Glutamatergic neuron (in vitro differentiated cells): ENCODE data around the gene PSD4. TPM values are rescaled to one million over a fixed set of nuclear protein-coding genes. Genes with fewer than 3 reads are reported as not detected.
A peak's percentile ranks its signal among the peaks of the same experiment; 100 is the strongest.

Experiments
- DNase-seq: peaks from one replicate; pipeline ENCODE4 v3.0.0; 2022
- H3K27ac Mint-ChIP-seq: one replicate; pipeline ENCODE4 v1.8.0; 2020; ENCODE audit warnings: mild to moderate bottlenecking, mixed read lengths, inconsistent platforms; ENCODE audit not compliant: unreplicated experiment
- H3K27me3 Mint-ChIP-seq: one replicate; pipeline ENCODE4 v1.8.0; 2020; ENCODE audit warnings: mild to moderate bottlenecking, moderate library complexity, mixed read lengths, inconsistent platforms; ENCODE audit not compliant: unreplicated experiment
- H3K36me3 Mint-ChIP-seq: one replicate; pipeline ENCODE4 v1.8.0; 2020; ENCODE audit warnings: mild to moderate bottlenecking, mixed read lengths, inconsistent platforms; ENCODE audit not compliant: unreplicated experiment
- H3K4me1 Mint-ChIP-seq: one replicate; pipeline ENCODE4 v1.8.0; 2020; ENCODE audit warnings: mild to moderate bottlenecking, low read depth, mixed read lengths, inconsistent platforms; ENCODE audit not compliant: unreplicated experiment
- H3K4me3 Mint-ChIP-seq: one replicate; pipeline ENCODE4 v1.8.0; 2020; ENCODE audit warnings: mild to moderate bottlenecking, mixed read lengths, inconsistent platforms; ENCODE audit not compliant: unreplicated experiment
- H3K9me3 Mint-ChIP-seq: one replicate; pipeline ENCODE4 v1.8.0; 2020; ENCODE audit warnings: mild to moderate bottlenecking, moderate library complexity, mixed read lengths, inconsistent platforms; ENCODE audit not compliant: unreplicated experiment
- CTCF ChIP-seq: fragments of 200-600 bp; sonication (generic); IDR thresholded peaks from one replicate; pipeline ENCODE4 v1.5.0; 2021; ENCODE audit not compliant: partially characterized antibody, unreplicated experiment
- total RNA-seq: library from RNA; stranded (reverse); fragmentation: NEBNext Ultra II Directional; extraction: Animal tissue kit (Norgen Biotek cat#: 25700); gene quantifications from one replicate; pipeline ENCODE4 v1.2.1, GENCODE V29; 2021; ENCODE audit not compliant: unreplicated experiment

The PSD4 gene
- total RNA-seq, 1 donor from 2014 or later, result 1.2 TPM

GRCh38 chr2:113245276-113245711, 71.5 kb downstream of the PSD4 start:
- no peak for DNase-seq
- peaks cover 3% of the 10 kb centered on the region for H3K9me3 Mint-ChIP-seq
- TF ChIP-seq CTCF, result no peak
- no peak overlapping the region for H3K27ac Mint-ChIP-seq
- H3K4me3 Mint-ChIP-seq, result no peak overlapping the region
- H3K4me1 Mint-ChIP-seq, result peaks cover 2% of the 10 kb centered on the region
- H3K27me3 Mint-ChIP-seq, result peaks cover 5% of the 10 kb centered on the region
- H3K36me3 Mint-ChIP-seq, result peaks cover 7% of the 10 kb centered on the region

- Mint-ChIP-seq H3K4me1 (peaks cover 2% of the 10 kb centered on the region), H3K27ac (no peak overlapping the region)
- no peak for DNase-seq
These were observed 72.8 kb downstream of the PSD4 start for GRCh38 chr2:113246606-113247005.

GRCh38 chr2:113248997-113249770, 75.4 kb downstream of the PSD4 start:
- peaks cover 2% of the 10 kb centered on the region for H3K27me3 Mint-ChIP-seq
- no peak overlapping the region for H3K4me3 Mint-ChIP-seq
- no peak overlapping the region for H3K27ac Mint-ChIP-seq
- TF ChIP-seq CTCF, result peak; percentile 94
- H3K36me3 Mint-ChIP-seq, result no peaks in the 10 kb centered on the region
- no peaks in the 10 kb centered on the region for H3K9me3 Mint-ChIP-seq
- DNase-seq, result peak; percentile 83
- peaks cover 2% of the 10 kb centered on the region for H3K4me1 Mint-ChIP-seq

More at GRCh38 chr2:113246606-113247005, 72.8 kb downstream of the PSD4 start:
- TF ChIP-seq CTCF, result no peak
- H3K27me3 Mint-ChIP-seq, result peaks cover 2% of the 10 kb centered on the region
- H3K36me3 Mint-ChIP-seq, result peaks cover 7% of the 10 kb centered on the region
- H3K4me3 Mint-ChIP-seq, result no peak overlapping the region
- H3K9me3 Mint-ChIP-seq, result no peaks in the 10 kb centered on the region

GRCh38 chr2:113251118-113251517, 77.3 kb downstream of the PSD4 start:
- no peak for TF ChIP-seq CTCF
- DNase-seq, result no peak
- no peak overlapping the region for H3K27ac Mint-ChIP-seq
- no peaks in the 10 kb centered on the region for H3K4me1 Mint-ChIP-seq
- peaks cover 2% of the 10 kb centered on the region for H3K27me3 Mint-ChIP-seq
- no peaks in the 10 kb centered on the region for H3K36me3 Mint-ChIP-seq
- no peaks in the 10 kb centered on the region for H3K9me3 Mint-ChIP-seq
- no peak overlapping the region for H3K4me3 Mint-ChIP-seq

- no peak overlapping the region for H3K4me3 Mint-ChIP-seq
- no peak overlapping the region for H3K27ac Mint-ChIP-seq
- TF ChIP-seq CTCF, result no peak
- no peaks in the 10 kb centered on the region for H3K9me3 Mint-ChIP-seq
- peaks cover 2% of the 10 kb centered on the region for H3K27me3 Mint-ChIP-seq
- no peak for DNase-seq
- no peaks in the 10 kb centered on the region for H3K4me1 Mint-ChIP-seq
- no peaks in the 10 kb centered on the region for H3K36me3 Mint-ChIP-seq
These were observed 78.3 kb downstream of the PSD4 start for GRCh38 chr2:113252047-113252590.
